ENCODE data around the gene ZFHX3.

GRCh38 chr16:73043828-73044467 lies 4.0 kb downstream of the ZFHX3 start:
- TF ChIP-seq CTCF (conservative IDR thresholded peaks at IDR 0.05 in 1 of 2, IDR thresholded peaks at IDR 0.05 in 1 of 2; ENCODE audit: low read depth in 1 of 2, low read length in 2 of 2) (no peak), EZH2 (IDR thresholded peaks at IDR 0.05; ENCODE audit: low read length, missing control alignments) (no peak)

All from fibroblast of lung (primary cell).